Stimulated activated CD4-positive, alpha-beta T cell treated with anti-CD3 and anti-CD28 coated beads, Interleukin-2, amount 100 ng/mL, for 24 hours (primary cell): ENCODE results near the gene DNAJC7.
"Not testable (repeated sequence)": the region's sequence is repeated elsewhere in the genome, so short reads cannot be mapped to it uniquely, and the experiment has no call there.

ENCODE experiments used
- DNase-seq, 2 donors: peaks; one replicate each; pipeline ENCODE4 v3.0.0-alpha.2; 2020

The DNAJC7 gene

DNA sequence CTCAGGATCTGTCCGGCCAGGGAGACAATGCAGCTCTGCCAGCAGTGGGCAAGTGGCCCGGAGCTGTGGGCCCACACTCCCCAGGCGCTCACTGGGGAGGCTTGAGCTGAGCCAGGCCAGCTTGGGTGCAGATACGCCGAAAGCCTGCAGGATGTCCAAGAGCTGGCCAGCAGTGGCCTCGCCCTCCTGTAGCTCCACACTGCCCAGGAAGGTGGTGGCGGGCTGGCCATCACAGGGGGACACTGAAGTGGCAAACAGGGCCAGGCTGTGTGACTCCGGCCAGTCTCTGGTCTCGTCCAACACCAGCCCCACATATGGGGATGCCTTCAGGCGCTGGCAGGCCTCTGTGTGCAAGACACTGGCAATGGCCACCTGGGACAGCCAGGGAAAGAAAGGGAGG, 23.6 kb upstream of the DNAJC7 start:
- no peak for DNase-seq

- no peak for DNase-seq
Observed at GRCh38 chr17:42039794-42040763, 22.8 kb upstream of the DNAJC7 start.

GRCh38 chr17:42038221-42038973, 21.2 kb upstream of the DNAJC7 start:
- DNase-seq, result no peak

- DNase-seq, result no peak
Observed at GRCh38 chr17:42034059-42034458, 16.8 kb upstream of the DNAJC7 start.

GRCh38 chr17:42031584-42031983, 14.3 kb upstream of the DNAJC7 start:
- no peak for DNase-seq

DNA sequence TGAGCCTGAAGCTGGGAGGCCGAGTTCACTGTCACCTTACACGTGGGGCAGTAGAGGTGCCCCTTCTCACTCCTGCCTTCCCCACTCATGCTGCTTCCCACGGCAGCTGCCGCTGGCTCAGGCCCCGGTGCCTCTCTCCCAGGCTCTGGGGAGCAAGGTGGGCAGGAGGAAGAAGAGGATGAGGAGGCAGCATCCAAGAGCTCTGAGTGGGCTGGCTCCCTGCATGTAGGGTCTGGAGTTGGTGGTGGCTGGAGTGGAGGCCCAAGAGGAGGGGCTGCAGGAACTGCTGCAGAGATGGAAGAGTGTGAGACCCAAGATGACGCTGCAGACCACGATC, 11.5 kb upstream of the DNAJC7 start:
- no peak for DNase-seq

DNA sequence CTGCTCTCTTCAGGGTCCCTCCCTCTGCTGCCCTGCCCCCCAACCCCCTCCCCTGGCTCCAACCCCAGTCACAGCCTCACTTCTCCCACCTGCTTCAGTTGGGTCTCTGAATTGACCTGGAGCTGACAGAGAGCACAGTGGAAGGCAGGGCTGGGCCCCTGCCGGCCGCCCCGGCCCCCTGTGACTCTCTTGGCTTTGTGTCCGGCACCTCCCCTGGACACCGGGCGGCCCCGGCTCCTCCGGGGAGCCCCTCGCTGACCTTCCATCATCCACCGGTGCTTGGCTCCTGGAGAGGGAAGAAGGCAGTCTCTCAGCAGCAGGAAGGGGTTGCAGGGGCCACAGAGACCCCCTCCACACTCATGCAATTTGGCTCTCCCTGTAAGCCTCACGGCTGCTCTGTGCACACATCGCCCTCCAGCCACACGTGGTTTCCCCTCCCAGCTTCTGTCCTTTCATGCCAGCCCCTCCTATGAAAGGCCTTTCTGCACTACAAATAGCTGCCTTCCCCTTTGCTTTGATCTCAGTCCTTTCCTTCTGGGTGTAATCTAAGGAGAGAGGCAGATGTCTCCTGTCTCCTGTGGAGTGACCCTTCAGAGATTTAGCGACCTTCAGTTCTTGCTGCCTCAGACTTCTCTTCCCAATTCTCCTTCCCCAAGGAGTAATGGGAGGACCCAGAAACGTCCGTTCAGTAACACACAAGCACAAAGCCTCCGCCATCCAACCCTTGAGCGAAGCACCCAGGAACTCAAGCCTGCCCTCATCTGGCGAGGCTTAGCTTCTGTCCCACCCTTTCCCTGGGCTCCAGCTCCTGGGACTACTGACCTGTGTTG, 10.9 kb upstream of the DNAJC7 start:
- DNase-seq, result no peak

DNA sequence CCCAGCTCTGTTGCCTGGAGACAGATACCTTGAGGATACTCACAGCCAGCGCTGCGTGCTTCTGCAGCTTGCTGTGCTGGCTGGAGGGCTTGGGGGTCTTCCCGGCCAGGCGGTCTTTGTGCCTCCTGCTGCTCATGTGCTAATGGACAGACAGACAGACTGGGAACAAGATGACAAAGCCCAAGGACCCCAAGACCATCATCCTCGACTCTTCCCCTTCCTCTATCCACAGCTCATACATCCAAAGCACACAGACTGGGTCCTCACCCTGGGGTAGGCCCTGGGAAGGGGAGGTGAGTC, 10.3 kb upstream of the DNAJC7 start:
- no peak for DNase-seq

- no peak for DNase-seq
Observed at GRCh38 chr17:42026857-42027589, 9.8 kb upstream of the DNAJC7 start.

- DNase-seq, result no peak
Observed at GRCh38 chr17:42025936-42026335, 8.7 kb upstream of the DNAJC7 start.

- DNase-seq, result no peak
Observed at GRCh38 chr17:42025191-42025579, 7.9 kb upstream of the DNAJC7 start.

- DNase-seq, result no peak
Observed at GRCh38 chr17:42023524-42024349, 6.5 kb upstream of the DNAJC7 start.

- DNase-seq, result not testable (repeated sequence)
Observed at GRCh38 chr17:42020845-42021244, 3.6 kb upstream of the DNAJC7 start.

DNA sequence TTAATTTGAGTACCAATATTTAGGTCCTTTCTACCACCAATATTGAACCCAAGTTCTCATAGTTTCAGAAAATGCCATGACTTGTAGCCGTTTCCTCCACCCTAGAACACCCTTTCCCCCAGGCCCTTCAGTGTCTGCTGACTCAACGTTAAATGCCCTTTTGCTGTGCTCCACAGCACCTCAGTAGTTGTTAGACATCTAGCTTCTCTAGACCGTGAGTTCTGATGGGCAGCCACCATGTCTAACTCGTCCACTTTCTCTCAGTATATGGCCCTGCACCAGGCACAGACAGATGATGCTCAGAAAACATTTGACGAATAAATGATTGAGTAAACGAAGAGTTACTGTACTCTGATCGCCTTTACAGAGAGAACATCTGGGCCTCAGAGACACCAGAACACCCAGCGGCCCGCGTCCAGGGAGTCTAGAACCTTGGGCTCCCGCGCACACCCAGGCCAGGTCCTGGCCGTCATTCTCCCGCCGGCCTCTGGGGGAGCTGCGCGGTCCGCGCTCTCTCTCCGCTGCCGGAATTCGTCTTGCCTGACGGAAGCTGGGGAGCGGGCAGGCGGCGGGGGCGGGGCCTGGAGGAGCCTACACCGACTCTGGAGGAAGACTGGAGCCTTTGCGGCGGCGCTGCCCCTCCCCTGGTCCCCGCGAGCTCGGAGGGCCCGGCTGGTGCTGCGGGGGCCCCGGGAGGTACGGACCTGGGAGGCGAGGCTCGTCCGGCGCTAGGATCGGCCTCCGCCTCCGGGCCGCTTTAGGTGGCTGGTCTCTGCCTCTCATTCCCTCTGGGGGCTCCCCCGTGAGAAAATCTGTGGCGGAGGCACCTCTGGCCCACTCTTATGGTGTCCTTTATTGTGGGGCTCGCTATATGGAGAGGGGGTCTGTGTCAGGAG, 2.5 kb upstream of the DNAJC7 start, which contains the start of gene NKIRAS2:
TSS of gene NKIRAS2 (plus strand) at position 582 of the 896 bp plus-strand sequence. CDS start 1,488 bp downstream, outside the sequence.
- DNase-seq, result peak; percentile 95 to 97

GRCh38 chr17:42018988-42019387, 1.7 kb upstream of the DNAJC7 start:
- DNase-seq, result no peak

- DNase-seq, result no peak
Observed at GRCh38 chr17:42018339-42018738, 1.1 kb upstream of the DNAJC7 start.

DNA sequence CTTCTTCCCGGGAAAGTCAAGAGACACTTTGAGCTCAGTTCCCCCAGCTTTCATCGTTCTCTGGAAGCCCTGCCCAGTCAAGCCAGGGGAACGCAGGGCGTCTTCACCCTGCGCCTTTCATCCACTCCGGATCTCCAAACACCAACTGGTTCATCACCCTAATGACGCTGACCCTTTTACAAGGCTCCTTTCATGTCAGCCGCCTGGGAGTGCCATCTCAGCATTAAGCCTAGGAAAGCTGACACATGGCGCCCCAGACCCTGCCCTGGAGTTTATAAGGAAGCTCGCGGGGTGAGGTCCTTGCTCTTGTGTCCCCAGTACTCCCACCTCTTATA, 594 bp upstream of the DNAJC7 start:
- peak in 1 of 2 donors; percentile 31 for DNase-seq

GRCh38 chr17:42016411-42016831, 818 bp downstream of the DNAJC7 start:
- DNase-seq, result no peak

- not testable (repeated sequence) for DNase-seq
Observed at GRCh38 chr17:42013740-42014139, 3.5 kb downstream of the DNAJC7 start.

DNA sequence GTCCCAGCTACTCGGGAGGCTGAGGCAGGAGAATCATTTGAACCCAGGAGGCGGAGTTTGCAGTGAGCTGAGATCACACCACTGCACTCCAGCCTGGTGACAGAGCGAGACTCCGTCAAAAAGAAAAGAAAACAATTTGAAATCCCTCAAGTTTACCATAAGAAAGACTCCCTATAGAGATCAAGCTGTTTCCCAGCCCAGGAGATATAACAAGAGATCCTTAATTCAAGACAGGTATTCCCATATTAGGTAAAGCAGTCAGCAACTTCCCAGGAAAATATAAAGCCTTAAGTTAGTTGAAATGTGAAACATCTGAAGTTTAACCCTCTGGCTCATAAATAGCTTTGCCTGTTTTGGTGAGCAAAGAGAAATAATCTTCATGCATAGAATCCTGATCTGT, 4.9 kb downstream of the DNAJC7 start:
- not testable (repeated sequence) for DNase-seq
